Loucy (cell line): ENCODE results near the gene OXER1.

ENCODE experiments used
- EZH2phosphoT487 ChIP-seq: fragments of 200-600 bp; IDR thresholded peaks from 2 replicates; pipeline ENCODE4 v1.6.1; 2018; ENCODE audit warnings: antibody characterized with exemption, mild to moderate bottlenecking, moderate library complexity, borderline replicate concordance
- TF ChIP-seq, protein P1 (sequence below): fragments of 200-600 bp; sonication (generic); conservative IDR thresholded peaks from 2 replicates; pipeline ENCODE4 v1.5.1; 2014; ENCODE audit warnings: mild to moderate bottlenecking, antibody characterized with exemption, low read length

DNA sequence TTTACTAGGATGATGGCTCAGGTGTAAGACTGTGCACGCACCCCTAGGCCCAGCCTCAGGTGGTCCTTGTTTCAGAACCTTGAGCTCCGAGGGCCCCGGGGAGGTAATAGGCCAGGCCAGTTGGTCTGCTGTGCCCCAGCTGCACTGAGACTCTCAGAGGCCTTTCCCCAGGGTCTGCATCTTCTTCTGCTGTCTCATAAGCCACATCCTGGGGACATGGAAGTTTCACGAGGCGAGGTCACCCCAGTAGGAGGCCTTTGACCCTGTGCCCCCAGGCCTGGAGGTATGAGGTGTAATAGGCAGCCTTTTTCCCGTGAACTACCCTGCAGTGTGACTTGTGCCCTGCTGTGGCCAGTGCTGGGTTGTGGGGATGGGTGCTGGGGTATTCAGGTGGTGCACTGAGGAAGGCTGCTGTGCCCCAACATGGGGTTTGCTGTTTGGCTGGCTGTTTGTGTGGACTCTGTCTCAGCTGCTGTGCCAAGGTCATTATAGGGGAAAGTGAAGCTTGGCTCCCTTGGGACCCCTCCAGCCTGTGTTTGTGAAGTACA is 6.9 kb downstream of the OXER1 start:
- TF ChIP-seq, protein P1, sequence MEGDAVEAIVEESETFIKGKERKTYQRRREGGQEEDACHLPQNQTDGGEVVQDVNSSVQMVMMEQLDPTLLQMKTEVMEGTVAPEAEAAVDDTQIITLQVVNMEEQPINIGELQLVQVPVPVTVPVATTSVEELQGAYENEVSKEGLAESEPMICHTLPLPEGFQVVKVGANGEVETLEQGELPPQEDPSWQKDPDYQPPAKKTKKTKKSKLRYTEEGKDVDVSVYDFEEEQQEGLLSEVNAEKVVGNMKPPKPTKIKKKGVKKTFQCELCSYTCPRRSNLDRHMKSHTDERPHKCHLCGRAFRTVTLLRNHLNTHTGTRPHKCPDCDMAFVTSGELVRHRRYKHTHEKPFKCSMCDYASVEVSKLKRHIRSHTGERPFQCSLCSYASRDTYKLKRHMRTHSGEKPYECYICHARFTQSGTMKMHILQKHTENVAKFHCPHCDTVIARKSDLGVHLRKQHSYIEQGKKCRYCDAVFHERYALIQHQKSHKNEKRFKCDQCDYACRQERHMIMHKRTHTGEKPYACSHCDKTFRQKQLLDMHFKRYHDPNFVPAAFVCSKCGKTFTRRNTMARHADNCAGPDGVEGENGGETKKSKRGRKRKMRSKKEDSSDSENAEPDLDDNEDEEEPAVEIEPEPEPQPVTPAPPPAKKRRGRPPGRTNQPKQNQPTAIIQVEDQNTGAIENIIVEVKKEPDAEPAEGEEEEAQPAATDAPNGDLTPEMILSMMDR, result no peak
- TF ChIP-seq EZH2phosphoT487, result no peak
